HG02678 (cell line): ENCODE measurements around the gene KLRC4.
"Not testable (repeated sequence)": the region's sequence is repeated elsewhere in the genome, so short reads cannot be mapped to it uniquely, and the experiment has no call there.

Source experiments
- ATAC-seq: cut with Tn5 transposase; IDR thresholded peaks from one replicate; pipeline ENCODE4 v1.9.1; 2021; ENCODE audit warnings: mild to moderate bottlenecking, moderate library complexity; ENCODE audit not compliant: unreplicated experiment

The KLRC4 gene

DNA sequence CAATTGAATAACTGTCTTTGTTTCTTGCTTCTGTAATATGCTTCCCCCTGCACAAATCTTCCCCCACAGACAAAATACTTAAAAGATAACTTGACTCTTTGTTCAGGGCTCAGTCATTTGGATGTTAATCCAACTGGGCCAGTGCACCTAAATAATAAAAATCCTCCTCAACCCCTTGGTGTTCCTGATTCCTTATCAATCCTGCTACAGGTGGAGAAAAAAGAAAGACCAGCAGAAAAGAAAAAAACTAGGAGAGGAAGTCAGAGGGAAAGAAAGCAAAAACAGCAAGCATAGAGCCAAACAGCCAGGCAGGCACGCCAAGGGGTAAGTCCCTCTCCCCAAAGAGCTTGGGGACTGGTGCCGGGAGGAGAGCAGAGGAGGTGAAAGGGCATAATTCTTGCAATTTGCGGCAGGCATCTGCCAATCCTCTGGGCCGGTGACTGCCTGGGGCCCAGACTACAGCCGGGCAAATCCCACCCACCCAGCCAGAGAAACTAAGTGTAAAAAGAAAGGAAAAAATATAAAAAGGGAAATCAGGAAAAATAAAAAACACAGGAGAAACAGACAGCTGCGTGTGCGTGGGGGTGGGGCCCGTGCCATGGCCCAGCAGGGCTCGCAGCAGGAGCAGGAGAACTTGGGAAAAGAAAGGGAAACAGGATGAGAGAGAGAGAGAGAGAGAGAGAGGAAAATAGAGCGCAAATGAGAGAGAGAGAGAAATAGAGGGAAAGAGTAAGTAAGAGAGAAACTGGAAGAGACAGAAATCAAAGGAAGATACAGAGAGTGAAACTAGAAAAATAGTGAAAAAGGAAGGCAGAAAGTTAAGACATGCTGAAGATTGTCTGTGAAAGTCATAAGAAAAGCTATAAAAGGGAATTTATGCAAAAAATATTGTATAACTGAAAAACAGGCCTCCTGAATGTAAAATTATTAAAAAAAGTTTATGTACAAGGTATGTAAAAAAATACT, 41.1 kb downstream of the KLRC4 start:
- no peak for ATAC-seq

DNA sequence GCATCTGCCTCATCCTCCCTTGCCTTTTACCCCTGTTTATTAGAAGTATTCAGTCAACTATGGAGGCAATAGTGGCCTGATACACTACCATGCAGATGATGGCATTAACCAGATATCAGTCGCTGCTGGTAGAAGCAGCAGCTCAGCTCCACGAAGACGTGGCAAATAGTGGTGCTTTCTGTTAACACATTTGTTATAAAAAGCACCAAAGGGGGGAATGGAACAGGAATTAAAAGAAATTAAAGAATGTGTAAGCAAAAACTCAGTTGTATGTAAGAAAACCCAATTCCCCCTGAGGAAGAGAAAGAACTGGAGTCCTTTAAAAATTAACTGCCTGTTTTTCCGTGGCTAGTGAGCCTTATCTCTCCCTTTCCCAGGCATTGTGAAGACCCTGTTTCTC, 41.8 kb downstream of the KLRC4 start:
- ATAC-seq, result not testable (repeated sequence)

DNA sequence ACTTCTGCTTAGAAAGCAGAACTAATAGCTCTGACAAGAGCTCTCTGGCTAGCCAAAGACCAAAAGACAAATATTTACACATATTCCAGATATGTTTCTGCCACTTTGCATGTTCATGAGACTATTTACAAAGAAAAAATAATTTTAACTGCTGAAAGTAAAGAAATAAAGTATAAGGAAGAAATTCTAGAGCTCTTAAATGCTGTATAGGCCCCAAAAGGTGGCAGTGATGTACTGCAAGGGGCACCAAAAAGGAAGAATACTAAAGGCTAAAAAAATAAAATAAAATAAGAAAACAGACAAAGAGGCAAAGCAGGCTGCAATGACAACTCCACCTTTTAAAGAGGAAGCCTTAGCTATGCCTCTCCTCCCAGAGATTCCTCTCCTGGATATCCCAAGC, 42.7 kb downstream of the KLRC4 start:
- ATAC-seq, result no peak

DNA sequence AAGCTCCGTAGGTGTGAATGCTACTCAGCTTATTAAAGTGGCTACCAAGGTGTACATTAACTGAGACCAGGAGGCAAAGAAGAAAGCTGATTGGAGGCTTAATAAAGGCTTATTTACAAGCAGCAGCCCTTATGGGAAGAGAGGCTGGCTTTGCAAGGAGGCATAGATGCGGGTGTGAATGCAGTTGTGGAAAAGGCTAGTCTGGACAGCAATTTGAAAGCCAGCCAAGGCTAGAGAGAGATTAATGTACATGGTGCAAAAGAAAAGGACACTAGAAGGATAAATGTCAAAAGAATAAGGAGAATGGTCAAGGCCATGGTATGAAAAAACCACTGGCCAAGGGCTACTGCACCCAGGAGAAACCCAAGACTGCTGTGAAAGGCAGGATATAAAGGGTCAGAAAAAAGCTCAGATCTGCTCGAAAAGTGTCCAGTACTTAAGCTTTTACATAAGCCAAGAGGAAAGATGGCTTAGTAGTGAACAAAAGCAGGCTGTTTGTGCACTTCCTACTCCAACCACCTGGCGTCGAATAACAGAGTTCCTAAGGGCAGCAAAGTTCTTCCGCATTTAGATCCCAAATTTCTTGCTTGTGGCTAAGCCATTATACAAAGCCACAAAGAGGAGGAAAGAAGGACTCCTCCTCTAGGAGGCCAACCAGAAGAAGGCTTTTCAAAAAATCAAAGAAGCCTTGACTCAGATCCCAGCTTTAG, 43.7 kb downstream of the KLRC4 start:
- ATAC-seq, result no peak

DNA sequence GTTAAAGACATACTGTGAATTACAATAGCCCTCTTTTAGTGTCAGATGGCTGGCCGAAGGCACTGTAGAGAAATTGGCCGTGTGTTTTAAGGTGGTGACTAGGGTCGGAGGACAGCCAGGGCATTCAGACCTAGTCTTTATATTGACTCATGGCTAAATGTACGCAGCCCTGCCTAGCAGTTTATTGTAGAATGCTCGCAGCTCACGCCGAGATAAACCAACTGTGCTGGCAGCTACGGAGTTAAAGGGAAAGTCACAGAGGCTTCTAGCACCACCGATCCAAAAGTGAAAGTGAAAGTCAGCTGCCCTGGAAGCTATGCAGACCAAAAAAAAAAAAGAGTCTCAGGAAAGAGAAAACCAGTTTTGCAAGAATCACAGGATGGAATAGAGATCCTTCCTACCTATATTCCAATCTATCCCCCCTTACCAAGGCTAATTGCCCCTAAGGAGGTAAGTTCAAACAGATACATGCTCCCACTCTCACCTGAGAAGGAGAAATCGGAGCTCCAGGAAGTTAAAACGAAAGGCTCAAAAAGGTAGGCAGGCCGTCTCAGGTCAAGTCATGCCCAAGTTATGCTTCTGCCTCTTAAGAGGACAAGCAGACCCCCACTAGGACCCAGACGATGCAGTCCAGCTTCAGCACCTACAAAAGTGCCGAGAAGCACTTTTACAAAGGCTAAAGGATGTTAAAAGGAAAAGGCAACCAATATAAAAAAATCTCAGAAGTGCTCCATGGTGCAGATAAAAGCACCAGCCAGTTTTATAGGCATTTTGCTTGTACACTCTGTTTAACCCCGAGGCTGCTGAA, 44.5 kb downstream of the KLRC4 start:
- peak; percentile 52 for ATAC-seq

DNA sequence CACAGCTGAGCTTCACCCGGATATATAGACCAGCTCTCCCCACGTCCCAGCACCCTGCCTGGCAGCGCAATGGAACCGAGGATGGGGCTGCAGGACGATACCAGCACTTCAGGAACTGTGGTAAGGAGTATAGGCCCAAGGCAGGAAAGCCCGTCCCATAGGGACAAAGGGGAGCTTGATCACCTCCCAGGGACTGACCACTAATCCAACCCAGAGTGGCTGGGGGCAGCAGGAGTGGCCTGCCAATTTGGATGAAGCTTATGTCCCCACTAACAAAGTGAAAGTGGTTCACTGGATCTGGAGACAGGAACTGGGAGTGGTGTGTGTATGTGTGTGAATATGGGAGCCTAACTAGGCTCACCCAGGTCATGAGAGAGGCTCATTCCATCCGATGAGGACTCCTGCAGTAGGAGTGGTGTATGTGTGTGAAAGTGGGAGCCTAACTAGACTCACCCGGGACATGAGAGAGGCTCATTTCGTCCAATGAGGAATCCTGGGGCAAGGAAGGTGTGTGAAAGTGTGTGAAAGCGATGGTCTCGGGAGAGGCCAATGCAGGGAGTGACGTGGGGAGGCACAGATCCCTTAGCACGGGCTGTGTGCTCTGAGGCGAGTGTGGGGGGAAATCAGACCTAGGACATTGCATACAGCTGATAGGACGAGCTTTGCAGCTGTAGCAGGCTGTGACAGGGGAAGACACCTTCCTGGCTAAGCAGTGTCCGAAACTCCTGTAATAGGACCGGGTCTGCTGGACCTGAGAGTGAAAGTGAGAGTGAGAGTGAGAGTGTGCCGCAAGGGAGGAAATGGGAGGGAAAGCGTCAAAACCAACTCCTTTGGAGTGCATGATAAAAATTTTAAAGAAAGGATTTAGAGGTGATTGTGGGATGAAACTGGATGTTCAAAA, 45.4 kb downstream of the KLRC4 start:
- peak; percentile 83 for ATAC-seq

DNA sequence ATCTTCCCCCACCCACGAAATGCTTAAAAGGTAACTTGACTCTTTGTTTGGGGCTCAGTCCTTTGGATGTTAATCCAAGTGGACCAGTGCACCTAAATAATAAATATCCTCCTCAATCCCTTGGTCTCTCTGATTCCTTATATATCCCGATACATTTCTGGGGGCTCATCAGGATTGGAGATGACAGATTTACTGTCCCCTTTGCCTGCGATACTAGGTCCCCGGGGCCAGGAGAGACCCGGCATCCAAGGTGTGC, 46.0 kb downstream of the KLRC4 start:
- no peak for ATAC-seq

DNA sequence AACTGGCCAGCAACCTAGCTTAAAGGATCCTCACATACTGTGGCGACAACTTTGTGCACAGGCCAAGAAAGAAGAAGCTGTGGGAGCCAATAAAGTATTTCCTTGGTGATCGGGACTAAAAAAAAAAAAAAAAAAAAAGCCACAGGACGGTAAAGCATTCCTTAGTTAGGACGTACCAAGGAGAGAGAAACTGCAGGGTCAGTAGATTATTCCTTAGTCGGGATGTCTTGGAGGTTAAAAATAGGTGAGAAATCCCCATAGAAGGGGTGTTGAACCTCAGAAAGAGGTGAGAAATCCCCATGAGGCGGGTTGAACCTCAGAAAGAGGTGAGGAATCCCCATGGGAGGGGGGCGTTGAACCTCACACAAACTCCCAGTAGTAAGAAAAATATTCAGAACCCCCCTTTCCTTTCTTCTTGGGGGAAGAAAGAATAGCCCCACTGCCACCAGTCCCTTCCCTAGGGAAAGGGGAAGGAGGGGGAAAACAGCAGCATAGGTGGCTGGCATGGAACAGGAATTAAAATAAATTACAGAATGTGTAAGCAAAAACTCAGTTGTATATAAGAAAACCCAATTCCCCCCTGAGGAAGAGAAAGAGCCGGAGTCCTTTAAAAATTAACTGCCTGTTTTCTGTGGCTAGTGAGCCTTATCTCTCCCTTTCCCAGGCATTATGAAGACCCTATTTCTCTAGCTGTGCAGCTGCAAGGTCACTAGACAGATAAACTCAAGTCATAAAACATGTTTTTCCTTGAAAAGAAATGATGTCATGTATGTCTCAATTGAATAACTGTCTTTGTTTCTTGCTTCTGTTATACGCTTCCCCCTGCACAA, 46.5 kb downstream of the KLRC4 start:
- no peak for ATAC-seq

DNA sequence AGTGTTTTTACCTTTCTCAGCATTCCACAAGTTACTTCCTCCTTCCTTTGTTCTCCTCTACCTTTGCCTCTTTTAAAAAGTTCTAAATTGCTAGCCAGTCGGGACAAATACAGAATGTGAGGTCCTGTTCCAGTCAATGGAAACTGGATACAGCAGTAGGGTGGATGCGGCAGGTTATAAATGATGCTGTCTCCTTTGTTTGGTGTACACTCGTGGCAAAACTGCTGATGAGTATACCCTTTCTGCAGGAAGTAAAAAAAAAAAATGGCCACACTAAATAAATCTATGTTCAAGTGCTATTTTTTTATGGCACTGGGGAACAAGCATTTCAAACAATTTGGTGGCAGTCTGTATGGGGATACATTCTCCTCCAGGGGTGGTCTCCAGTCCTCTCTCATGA, 47.2 kb downstream of the KLRC4 start:
- no peak for ATAC-seq

DNA sequence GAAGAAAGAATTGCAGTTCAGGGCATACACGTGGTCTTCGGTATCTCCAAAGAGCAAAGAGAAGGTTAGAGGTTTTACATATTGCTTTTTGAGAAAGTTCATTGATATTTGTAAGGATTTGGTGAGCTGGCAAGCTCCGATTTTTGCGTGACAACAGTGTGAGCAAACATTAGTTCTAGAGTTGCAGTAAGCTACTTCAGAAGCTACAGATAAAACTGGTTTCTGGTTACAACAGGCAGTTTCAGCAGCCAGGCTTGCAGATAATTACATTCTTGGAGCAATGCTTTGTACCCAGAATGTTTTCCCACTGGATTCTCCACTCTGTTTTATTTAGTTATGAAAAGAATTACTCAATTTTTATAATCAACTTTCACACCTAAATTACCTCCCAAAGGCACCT, 47.9 kb downstream of the KLRC4 start:
- ATAC-seq, result no peak

DNA sequence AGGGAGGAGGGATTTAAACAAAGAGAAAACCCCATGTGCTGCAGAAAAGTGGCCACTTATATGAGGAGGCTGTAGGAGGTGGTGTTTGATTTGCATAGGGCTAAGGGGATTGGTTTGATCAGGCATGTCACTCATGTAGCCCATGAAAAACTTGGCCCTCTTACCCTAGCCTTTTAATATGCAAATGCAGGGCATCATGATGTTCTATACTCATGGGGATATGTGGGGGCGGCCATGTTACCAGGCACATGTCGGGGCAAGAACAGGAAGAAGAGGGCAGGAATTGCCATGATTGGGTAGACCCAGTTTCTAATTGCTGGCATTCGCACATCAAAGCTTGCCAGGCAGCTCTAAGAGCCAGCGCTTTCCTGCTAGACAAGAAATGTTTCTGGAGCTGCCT, 48.5 kb downstream of the KLRC4 start:
- ATAC-seq, result no peak

DNA sequence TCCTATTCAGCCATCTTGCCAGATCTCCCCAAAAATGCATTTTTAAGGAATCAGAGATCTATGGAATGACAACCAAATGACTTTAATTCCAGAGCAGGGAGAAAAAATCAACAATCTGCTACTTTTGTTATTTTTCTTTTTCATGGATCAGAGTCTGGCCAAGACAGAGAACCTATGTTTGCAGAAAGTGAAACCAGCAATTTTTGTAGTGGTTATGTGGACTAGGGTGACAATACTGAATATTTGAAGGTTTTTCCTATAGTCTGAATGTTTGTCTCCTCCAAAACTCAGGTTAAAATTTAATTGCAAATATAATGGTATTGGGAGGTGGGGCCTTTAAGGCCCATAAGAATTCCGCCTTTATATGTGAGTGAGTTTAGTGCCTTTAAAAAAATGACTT, 50.6 kb downstream of the KLRC4 start:
- no peak for ATAC-seq

DNA sequence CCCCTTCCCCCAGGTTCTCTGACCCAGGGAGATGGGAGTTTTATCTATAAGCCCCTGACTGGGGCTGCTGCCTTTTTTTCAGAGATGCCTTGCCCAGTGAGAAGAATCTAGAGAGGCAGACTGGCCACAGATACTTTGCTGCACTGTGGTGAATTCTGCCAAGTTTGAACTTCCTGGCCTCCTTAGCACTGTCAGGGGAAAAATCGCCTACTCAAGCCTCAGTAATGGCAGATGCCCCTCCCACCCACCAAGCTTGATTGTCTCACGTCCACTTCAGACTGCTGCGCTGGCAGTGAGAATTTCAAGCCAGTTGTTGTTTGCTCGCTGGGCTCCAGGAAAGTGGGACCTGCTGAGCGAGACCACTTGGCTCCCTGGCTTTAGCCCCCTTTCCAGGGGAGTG, 51.4 kb downstream of the KLRC4 start:
- ATAC-seq, result no peak
